CD4-positive, alpha-beta memory T cell (primary cell): ENCODE data around the gene CHD5. TPM values are rescaled to one million over a fixed set of nuclear protein-coding genes. Genes with fewer than 3 reads are reported as not detected.

Source experiments
- CTCF ChIA-PET: fragments of 350-600 bp; sonication (Branson Sonifier 250); formaldehyde crosslinking; loops from one replicate; lab custom pipeline; 2021; ENCODE audit warnings: inconsistent platforms; ENCODE audit not compliant: partially characterized antibody; lab: Charles Lee
- POLR2A ChIA-PET: fragments of 350-600 bp; sonication (Branson Sonifier 250); formaldehyde crosslinking; loops from one replicate; lab custom pipeline; 2021; ENCODE audit not compliant: partially characterized antibody; lab: Charles Lee
- DNase-seq, 5 donors: peaks; one replicate each; pipeline versions ENCODE4 v3.0.0 to v3.0.0-alpha.2; 2020 to 2022; ENCODE audit warnings: mixed read lengths in 1 of 5
- H3K27ac ChIP-seq: one replicate; pipeline ENCODE4 v1.7.0; 2013; ENCODE audit warnings: low read depth, low read length
- H3K27me3 ChIP-seq: 2 replicates; pipeline ENCODE4 v1.7.0; 2013; ENCODE audit warnings: mild to moderate bottlenecking, low read length, moderate library complexity; ENCODE audit not compliant: insufficient read depth
- H3K36me3 ChIP-seq: 2 replicates; pipeline ENCODE4 v1.7.0; 2013; ENCODE audit warnings: mild to moderate bottlenecking, low read length, moderate library complexity; ENCODE audit not compliant: insufficient read depth
- H3K4me1 ChIP-seq: 2 replicates; pipeline ENCODE4 v1.7.0; 2013; ENCODE audit warnings: mild to moderate bottlenecking, low read length, moderate library complexity; ENCODE audit not compliant: insufficient read depth
- H3K4me3 ChIP-seq, 2 donors: one replicate each; pipeline ENCODE4 v1.7.0; 2013; ENCODE audit warnings: low read length in 2 of 2, mild to moderate bottlenecking in 1 of 2
- H3K9me3 ChIP-seq, 2 donors: one replicate each; pipeline ENCODE4 v1.7.0; 2013; ENCODE audit warnings: low read length in 2 of 2, control low read depth in 1 of 2; ENCODE audit not compliant: control insufficient read depth in 1 of 2
- H3K27ac Mint-ChIP-seq, 7 donors: one replicate each; pipeline ENCODE4 v1.8.0; 2020 to 2021; ENCODE audit warnings: mixed read lengths in 7 of 7, mild to moderate bottlenecking in 6 of 7, inconsistent platforms in 3 of 7, moderate library complexity in 3 of 7
- H3K27me3 Mint-ChIP-seq, 2 donors: one replicate each; pipeline ENCODE4 v1.8.0; 2020 to 2021; ENCODE audit warnings: mixed read lengths in 2 of 2
- H3K36me3 Mint-ChIP-seq, 2 donors: one replicate each; pipeline ENCODE4 v1.8.0; 2020 to 2021; ENCODE audit warnings: mixed read lengths in 2 of 2, inconsistent platforms in 1 of 2, mild to moderate bottlenecking in 1 of 2
- H3K4me1 Mint-ChIP-seq, 4 donors: one replicate each; pipeline ENCODE4 v1.8.0; 2020 to 2021; ENCODE audit warnings: mixed read lengths in 4 of 4, mild to moderate bottlenecking in 1 of 4
- H3K4me3 Mint-ChIP-seq, 8 donors: one replicate each; pipeline ENCODE4 v1.8.0; 2020 to 2021; ENCODE audit warnings: mixed read lengths in 8 of 8, mild to moderate bottlenecking in 7 of 8, moderate library complexity in 6 of 8, inconsistent platforms in 3 of 8
- H3K9me3 Mint-ChIP-seq, 8 donors: one replicate each; pipeline ENCODE4 v1.8.0; 2020 to 2021; ENCODE audit warnings: mixed read lengths in 8 of 8, mild to moderate bottlenecking in 5 of 8, inconsistent platforms in 3 of 8, moderate library complexity in 1 of 8
- intact Hi-C: fragments of 100-400 bp; cut with micrococcal nuclease; formaldehyde crosslinking; loops from one replicate; pipeline ENCODE4 v1.15.1; 2023
- polyA plus RNA-seq, 2 donors: library from polyadenylated mRNA; unstranded; fragments of 300-500 nt; fragmentation: Illumina TruSeq; gene quantifications; one replicate each; pipeline ENCODE4 v1.2.3, GENCODE V29; 2021
- total RNA-seq, 2 experiments: library from RNA; stranded (reverse); gene quantifications; one replicate each; pipeline ENCODE4 v1.2.3, GENCODE V29; 2021

The CHD5 gene
- total and polyA plus RNA-seq, 4 experiments from 2014 or later: 0.06 to 0.17 TPM; not detected in 2

DNA sequence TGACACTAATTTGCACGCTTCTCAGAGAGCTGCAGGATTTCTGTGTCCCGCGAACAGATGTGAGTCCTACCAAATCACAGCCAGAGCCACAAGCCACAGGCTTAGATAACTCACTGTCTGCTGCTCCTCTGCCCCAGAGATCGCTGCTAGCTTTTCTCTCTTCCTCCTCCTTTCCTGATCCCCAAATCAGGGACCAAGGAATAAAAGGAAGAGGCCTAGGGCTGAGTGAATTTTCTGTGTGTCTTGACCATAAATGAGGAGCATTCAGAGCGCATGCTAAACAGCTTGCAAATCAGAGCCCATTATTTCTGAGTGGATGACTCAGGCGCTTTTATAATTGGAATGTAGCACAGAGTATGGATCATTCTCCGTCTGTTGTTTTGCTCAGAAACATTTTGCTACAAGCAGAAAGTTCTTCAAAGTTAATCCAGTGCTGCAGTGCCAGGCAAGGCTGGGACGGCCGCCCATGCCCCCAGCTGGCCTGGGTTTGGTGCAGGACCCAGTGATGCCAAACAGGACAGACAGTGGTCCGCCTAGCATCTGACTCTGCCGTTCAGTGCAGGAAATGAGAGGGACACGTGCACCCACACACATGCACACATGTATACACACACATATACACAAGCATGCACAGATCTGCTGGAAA is 96.2 kb downstream of the CHD5 start:
- no peak overlapping the region for H3K4me3 ChIP-seq
- Mint-ChIP-seq H3K4me3 (no peak overlapping the region), H3K36me3 (peaks cover 21 to 59% of the 10 kb centered on the region in 2 donors), H3K27me3 (no peaks in the 10 kb centered on the region), H3K9me3 (no peaks in the 10 kb centered on the region), H3K27ac (peak overlapping the region in 1 of 7 donors; percentile 24), H3K4me1 (peaks cover 0 to 3% (median 0%) of the 10 kb centered on the region in 4 donors)
- intact Hi-C loops: no loop called here
- ChIA-PET CTCF (no interaction called here), POLR2A (no interaction called here)
- DNase-seq: no peak
- no peaks in the 10 kb centered on the region for H3K9me3 ChIP-seq
- H3K27ac ChIP-seq: no peak overlapping the region
- H3K36me3 ChIP-seq: peaks cover 47% of the 10 kb centered on the region
- H3K27me3 ChIP-seq: no peaks in the 10 kb centered on the region
- H3K4me1 ChIP-seq: no peaks in the 10 kb centered on the region

DNA sequence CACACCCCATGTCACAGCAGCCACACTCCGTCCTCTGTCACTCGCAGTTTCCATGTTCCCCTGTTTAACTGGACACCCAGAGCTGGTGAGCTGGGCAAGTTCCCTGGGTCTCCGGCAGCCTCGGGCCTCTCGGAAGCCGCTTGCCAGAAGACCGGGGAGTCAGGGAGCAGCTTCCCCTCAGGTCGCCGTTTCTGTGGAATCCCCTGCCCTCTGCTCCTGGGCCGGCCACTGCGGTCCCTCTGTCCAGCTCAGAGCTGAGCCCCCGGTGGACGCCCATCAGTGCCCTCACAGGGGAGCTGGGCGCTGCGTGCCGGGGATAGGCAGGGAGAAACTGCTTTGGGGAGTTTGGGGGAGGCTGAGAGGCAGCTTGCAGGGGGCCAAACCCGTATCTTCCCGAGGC is 96.7 kb downstream of the CHD5 start:
- Histone ChIP-seq H3K27ac (no peak overlapping the region), H3K27me3 (no peaks in the 10 kb centered on the region), H3K36me3 (peaks cover 47% of the 10 kb centered on the region), H3K4me3 (no peak overlapping the region), H3K4me1 (no peaks in the 10 kb centered on the region), H3K9me3 (no peaks in the 10 kb centered on the region)
- ChIA-PET POLR2A (no interaction called here), CTCF (no interaction called here)
- H3K4me1 Mint-ChIP-seq: peaks cover 0 to 3% (median 0%) of the 10 kb centered on the region in 4 donors
- intact Hi-C loops: no loop called here
- H3K27me3 Mint-ChIP-seq: no peaks in the 10 kb centered on the region
- DNase-seq: peak in 1 of 5 donors; percentile 8
- peaks cover 21 to 63% of the 10 kb centered on the region in 2 donors for H3K36me3 Mint-ChIP-seq
- H3K9me3 Mint-ChIP-seq: no peaks in the 10 kb centered on the region
- no peak overlapping the region for H3K4me3 Mint-ChIP-seq
- H3K27ac Mint-ChIP-seq: no peak overlapping the region

GRCh38 chr1:6082430-6082971 is 97.6 kb downstream of the CHD5 start:
- H3K4me3 Mint-ChIP-seq: no peak overlapping the region
- H3K27me3 Mint-ChIP-seq: no peaks in the 10 kb centered on the region
- peak overlapping the region in 1 of 7 donors; percentile 76 for H3K27ac Mint-ChIP-seq
- no peaks in the 10 kb centered on the region for H3K27me3 ChIP-seq
- ChIA-PET POLR2A (no interaction called here), CTCF (no interaction called here)
- peaks cover 25 to 66% of the 10 kb centered on the region in 2 donors for H3K36me3 Mint-ChIP-seq
- DNase-seq: no peak
- H3K36me3 ChIP-seq: peaks cover 49% of the 10 kb centered on the region
- no peak overlapping the region for H3K27ac ChIP-seq
- H3K9me3 Mint-ChIP-seq: no peaks in the 10 kb centered on the region
- H3K9me3 ChIP-seq: no peaks in the 10 kb centered on the region
- intact Hi-C loops: no loop called here
- peaks cover 0 to 3% (median 0%) of the 10 kb centered on the region in 4 donors for H3K4me1 Mint-ChIP-seq
- no peak overlapping the region for H3K4me3 ChIP-seq
- no peaks in the 10 kb centered on the region for H3K4me1 ChIP-seq

- Histone ChIP-seq H3K27me3 (no peaks in the 10 kb centered on the region), H3K4me3 (no peak overlapping the region), H3K27ac (no peak overlapping the region), H3K36me3 (peaks cover 53% of the 10 kb centered on the region), H3K4me1 (no peaks in the 10 kb centered on the region), H3K9me3 (no peaks in the 10 kb centered on the region)
- Mint-ChIP-seq H3K4me1 (peaks cover 0 to 3% (median 0%) of the 10 kb centered on the region in 4 donors), H3K36me3 (peaks cover 25 to 64% of the 10 kb centered on the region in 2 donors), H3K27ac (no peak overlapping the region), H3K9me3 (no peaks in the 10 kb centered on the region), H3K4me3 (no peak overlapping the region), H3K27me3 (no peaks in the 10 kb centered on the region)
- intact Hi-C loops: no loop called here
- POLR2A ChIA-PET: no interaction called here
- DNase-seq: no peak
- CTCF ChIA-PET: no interaction called here
Observed at GRCh38 chr1:6081901-6082300, 98.2 kb downstream of the CHD5 start.

- ChIA-PET POLR2A (no interaction called here), CTCF (no interaction called here)
- Histone ChIP-seq H3K27ac (no peak overlapping the region), H3K27me3 (no peaks in the 10 kb centered on the region), H3K4me1 (no peaks in the 10 kb centered on the region), H3K9me3 (no peaks in the 10 kb centered on the region), H3K4me3 (no peak overlapping the region), H3K36me3 (peaks cover 61% of the 10 kb centered on the region)
- H3K36me3 Mint-ChIP-seq: peaks cover 35 to 71% of the 10 kb centered on the region in 2 donors
- no peak overlapping the region for H3K4me3 Mint-ChIP-seq
- no peaks in the 10 kb centered on the region for H3K27me3 Mint-ChIP-seq
- peaks cover 0 to 5% (median 0%) of the 10 kb centered on the region in 4 donors for H3K4me1 Mint-ChIP-seq
- no peak for DNase-seq
- intact Hi-C loops: no loop called here
- no peak overlapping the region for H3K27ac Mint-ChIP-seq
- H3K9me3 Mint-ChIP-seq: no peaks in the 10 kb centered on the region
Observed at GRCh38 chr1:6080469-6080868, 99.7 kb downstream of the CHD5 start.

GRCh38 chr1:6077919-6078318 is 102.2 kb downstream of the CHD5 start:
- H3K9me3 Mint-ChIP-seq: no peaks in the 10 kb centered on the region
- ChIA-PET POLR2A (no interaction called here), CTCF (no interaction called here)
- Histone ChIP-seq H3K36me3 (peaks cover 63% of the 10 kb centered on the region), H3K4me3 (no peak overlapping the region), H3K27ac (no peak overlapping the region), H3K9me3 (no peaks in the 10 kb centered on the region), H3K4me1 (no peaks in the 10 kb centered on the region), H3K27me3 (no peaks in the 10 kb centered on the region)
- H3K36me3 Mint-ChIP-seq: peaks cover 38 to 73% of the 10 kb centered on the region in 2 donors
- peak overlapping the region in 2 of 7 donors; percentile 36 to 47 for H3K27ac Mint-ChIP-seq
- intact Hi-C loops: no loop called here
- H3K4me3 Mint-ChIP-seq: no peak overlapping the region
- H3K27me3 Mint-ChIP-seq: no peaks in the 10 kb centered on the region
- DNase-seq: no peak
- H3K4me1 Mint-ChIP-seq: peaks cover 0 to 6% (median 0%) of the 10 kb centered on the region in 4 donors

- intact Hi-C loops: no loop called here
- no peaks in the 10 kb centered on the region for H3K27me3 ChIP-seq
- Mint-ChIP-seq H3K4me1 (peaks cover 0 to 6% (median 0%) of the 10 kb centered on the region in 4 donors), H3K27ac (peak overlapping the region in 1 of 7 donors; percentile 18), H3K9me3 (no peaks in the 10 kb centered on the region), H3K4me3 (no peak overlapping the region), H3K27me3 (no peaks in the 10 kb centered on the region), H3K36me3 (peaks cover 35 to 70% of the 10 kb centered on the region in 2 donors)
- ChIA-PET POLR2A (no interaction called here), CTCF (no interaction called here)
- no peak overlapping the region for H3K4me3 ChIP-seq
- H3K4me1 ChIP-seq: no peaks in the 10 kb centered on the region
- no peaks in the 10 kb centered on the region for H3K9me3 ChIP-seq
- no peak for DNase-seq
- H3K36me3 ChIP-seq: peaks cover 63% of the 10 kb centered on the region
- H3K27ac ChIP-seq: no peak overlapping the region
Observed at GRCh38 chr1:6077506-6077905, 102.6 kb downstream of the CHD5 start.
